CD14-positive monocyte (primary cell): ENCODE data around the gene PLPP2. TPM values are rescaled to one million over a fixed set of nuclear protein-coding genes. Genes with fewer than 3 reads are reported as not detected.

Experiments
- DNase-seq, 3 donors: peaks; one replicate each; pipeline ENCODE4 v3.0.0-alpha.2; 2011 to 2022
- H2AFZ ChIP-seq: 2 replicates; pipeline ENCODE4 v1.6.0; 2012; ENCODE audit warnings: mild to moderate bottlenecking, low read depth, low read length, inconsistent platforms; ENCODE audit not compliant: insufficient read depth, poor library complexity, severe bottlenecking
- H3K27ac ChIP-seq, 2 donors: 1 replicate in 1 of 2; 2 replicates in 1 of 2; pipeline ENCODE4 v1.5.1; 2012 to 2013; ENCODE audit warnings: low read length in 2 of 2, control low read depth in 1 of 2, inconsistent platforms in 1 of 2, low read depth in 1 of 2, mild to moderate bottlenecking in 1 of 2
- H3K27me3 ChIP-seq, 2 donors: one replicate each; pipeline versions ENCODE4 v1.6.0 to v1.6.1; 2011 to 2013; ENCODE audit warnings: low read length in 2 of 2; ENCODE audit not compliant: control insufficient read depth in 2 of 2, insufficient read depth in 2 of 2
- H3K36me3 ChIP-seq, 2 donors: replicated peaks in 1 of 2; 1 replicate in 1 of 2; 2 replicates in 1 of 2; pipeline versions ENCODE4 v1.5.1 to v1.6.1; 2012 to 2013; ENCODE audit warnings: low read length in 2 of 2, control low read depth in 1 of 2, inconsistent platforms in 1 of 2, mild to moderate bottlenecking in 1 of 2; ENCODE audit not compliant: insufficient read depth in 2 of 2, control insufficient read depth in 1 of 2
- H3K4me1 ChIP-seq, 2 donors: 1 replicate in 1 of 2; 2 replicates in 1 of 2; pipeline versions ENCODE4 v1.5.1 to v1.6.1; 2012 to 2013; ENCODE audit warnings: low read length in 2 of 2, control low read depth in 1 of 2, inconsistent platforms in 1 of 2, mild to moderate bottlenecking in 1 of 2, moderate library complexity in 1 of 2; ENCODE audit not compliant: insufficient read depth in 2 of 2, control insufficient read depth in 1 of 2
- H3K4me2 ChIP-seq: replicated peaks from 2 replicates; pipeline ENCODE3; 2012; ENCODE audit warnings: low read length, moderate library complexity, mild to moderate bottlenecking; ENCODE audit not compliant: poor library complexity, severe bottlenecking; ENCODE audit errors: extremely low read depth
- H3K4me3 ChIP-seq, 3 experiments: fragments of 200-600 bp in 1 of 3; sonication (generic) in 1 of 3; replicated peaks in 1 of 3; 1 replicate in 2 of 3; 2 replicates in 1 of 3; pipeline ENCODE4 v1.5.1; 2011 to 2013; ENCODE audit warnings: low read length in 3 of 3, mild to moderate bottlenecking in 3 of 3, control low read depth in 2 of 3, low read depth in 2 of 3, inconsistent platforms in 1 of 3, moderate library complexity in 1 of 3
- H3K79me2 ChIP-seq: 2 replicates; pipeline ENCODE4 v1.6.0; 2012; ENCODE audit warnings: mild to moderate bottlenecking, control low read depth, inconsistent platforms, low read length, moderate library complexity; ENCODE audit not compliant: insufficient read depth
- H3K9ac ChIP-seq: 2 replicates; pipeline ENCODE4 v1.6.0; 2017; ENCODE audit warnings: low read length, mild to moderate bottlenecking; ENCODE audit not compliant: insufficient read depth, poor library complexity, severe bottlenecking
- H3K9me3 ChIP-seq, 2 donors: replicated peaks in 1 of 2; 1 replicate in 1 of 2; 2 replicates in 1 of 2; pipeline versions ENCODE4 v1.5.1 to v1.6.1; 2012 to 2013; ENCODE audit warnings: low read length in 2 of 2, control low read depth in 1 of 2; ENCODE audit not compliant: control insufficient read depth in 1 of 2, insufficient read depth in 1 of 2
- H4K20me1 ChIP-seq: 2 replicates; pipeline ENCODE4 v1.6.0; 2012; ENCODE audit warnings: mild to moderate bottlenecking, low read length, control low read depth, moderate library complexity; ENCODE audit not compliant: insufficient read depth
- H3K27ac Mint-ChIP-seq, 7 donors: one replicate each; pipeline ENCODE4 v1.8.0; 2020; ENCODE audit warnings: mild to moderate bottlenecking in 7 of 7, mixed read lengths in 7 of 7, moderate library complexity in 6 of 7, inconsistent platforms in 2 of 7
- H3K27me3 Mint-ChIP-seq, 3 donors: one replicate each; pipeline ENCODE4 v1.8.0; 2021 to 2022; ENCODE audit warnings: low read depth in 3 of 3, mild to moderate bottlenecking in 3 of 3, mixed read lengths in 3 of 3, moderate library complexity in 3 of 3, inconsistent platforms in 1 of 3
- H3K36me3 Mint-ChIP-seq, 2 donors: one replicate each; pipeline ENCODE4 v1.8.0; 2020; ENCODE audit warnings: mixed read lengths in 2 of 2, inconsistent platforms in 1 of 2, mild to moderate bottlenecking in 1 of 2
- H3K4me1 Mint-ChIP-seq: one replicate; pipeline ENCODE4 v1.8.0; 2020; ENCODE audit warnings: mild to moderate bottlenecking, mixed read lengths
- H3K4me3 Mint-ChIP-seq, 2 donors: one replicate each; pipeline ENCODE4 v1.8.0; 2020; ENCODE audit warnings: mild to moderate bottlenecking in 2 of 2, mixed read lengths in 2 of 2, moderate library complexity in 1 of 2
- H3K9me3 Mint-ChIP-seq, 7 donors: one replicate each; pipeline ENCODE4 v1.8.0; 2020 to 2022; ENCODE audit warnings: mixed read lengths in 7 of 7, mild to moderate bottlenecking in 6 of 7, moderate library complexity in 6 of 7, inconsistent platforms in 2 of 7
- CTCF ChIP-seq: fragments of 200-600 bp; IDR thresholded peaks from one replicate; pipeline ENCODE4 v1.8.0; 2022; ENCODE audit warnings: antibody characterized with exemption, mild to moderate bottlenecking
- WGBS: methylation state at CpG from one replicate; pipeline ENCODE4 v1.1.5; 2013; ENCODE audit warnings: missing lambda C conversion rate; ENCODE audit not compliant: insufficient coverage; 5-methylcytosine and 5-hydroxymethylcytosine counted together
- intact Hi-C, 2 donors: fragments of 100-400 bp; cut with micrococcal nuclease; formaldehyde crosslinking; loops; one replicate each; pipeline versions ENCODE4 v1.15.0 to v1.15.1; 2023
- polyA plus RNA-seq, 3 donors: library from polyadenylated mRNA; depleted of rRNA in 1 of 3; unstranded in 2 of 3; stranded (reverse) in 1 of 3; fragments of 300-500 nt in 2 of 3; fragments of >200 nt in 1 of 3; fragmentation: Illumina TruSeq in 2 of 3; gene quantifications; 1 replicate in 2 of 3; 2 replicates in 1 of 3; pipeline ENCODE4 v1.2.3, GENCODE V29; 2012 to 2021

PLPP2 gene
- polyA plus RNA-seq, 3 donors, result 0.01 TPM; not detected in 2

- Histone ChIP-seq H3K4me1 (peaks cover 19 to 23% of the 10 kb centered on the region in 2 donors), H3K36me3 (no peaks in the 10 kb centered on the region), H3K9me3 (peaks cover 7 to 8% of the 10 kb centered on the region in 2 donors), H3K9ac (no peak overlapping the region), H3K79me2 (no peaks in the 10 kb centered on the region), H3K4me2 (peak overlapping the region; percentile 13), H3K27me3 (peaks cover 13 to 35% of the 10 kb centered on the region in 2 donors), H3K4me3 (no peak overlapping the region), H2AFZ (no peak overlapping the region), H3K27ac (peak overlapping the region; percentile 42 to 50), H4K20me1 (no peaks in the 10 kb centered on the region)
- peaks cover 19% of the 10 kb centered on the region for H3K4me1 Mint-ChIP-seq
- H3K4me3 Mint-ChIP-seq, result peak overlapping the region in 1 of 2 donors; percentile 26
- 63% methylated on average over 21 of the region's 22 CpGs for WGBS
- TF ChIP-seq CTCF, result no peak
- DNase-seq, result peak; percentile 23 to 71 (median 31)
- H3K9me3 Mint-ChIP-seq, result peaks cover 0 to 8% (median 5%) of the 10 kb centered on the region in 7 donors
- intact Hi-C loops, result no loop called here
- H3K36me3 Mint-ChIP-seq, result peaks cover 0 to under 1% of the 10 kb centered on the region in 2 donors
- peak overlapping the region in 6 of 7 donors; percentile 4 to 84 (median 74) for H3K27ac Mint-ChIP-seq
- H3K27me3 Mint-ChIP-seq, result peaks cover 34 to 41% (median 38%) of the 10 kb centered on the region in 3 donors
Observed at GRCh38 chr19:296476-297225, 5.4 kb upstream of the PLPP2 start.

- Mint-ChIP-seq H3K4me3 (peak overlapping the region in 1 of 2 donors; percentile 42), H3K27ac (peak overlapping the region in 3 of 7 donors; percentile 23 to 84 (median 83)), H3K9me3 (peaks cover 0 to 8% (median 5%) of the 10 kb centered on the region in 7 donors), H3K27me3 (peaks cover 34 to 43% (median 41%) of the 10 kb centered on the region in 3 donors), H3K36me3 (no peaks in the 10 kb centered on the region), H3K4me1 (peaks cover 19% of the 10 kb centered on the region)
- Histone ChIP-seq H3K36me3 (no peaks in the 10 kb centered on the region), H3K79me2 (no peaks in the 10 kb centered on the region), H3K4me2 (peak overlapping the region; percentile 13), H3K4me3 (no peak overlapping the region), H3K27ac (peak overlapping the region in 1 of 2 donors; percentile 26), H4K20me1 (no peaks in the 10 kb centered on the region), H3K9ac (no peak overlapping the region), H3K27me3 (peaks cover 13 to 38% of the 10 kb centered on the region in 2 donors), H3K4me1 (peaks cover 19 to 23% of the 10 kb centered on the region in 2 donors), H2AFZ (no peak overlapping the region), H3K9me3 (peaks cover 7 to 8% of the 10 kb centered on the region in 2 donors)
- 88% methylated on average over 9 of the region's 13 CpGs for WGBS
- no peak for TF ChIP-seq CTCF
- intact Hi-C loops, result no loop called here
- no peak for DNase-seq
Observed at GRCh38 chr19:295687-296370, 4.6 kb upstream of the PLPP2 start.
